H9 (cell line): Measurements from ENCODE around the gene KRT27. TPM values are rescaled to one million over a fixed set of nuclear protein-coding genes. Genes with fewer than 3 reads are reported as not detected.

Source experiments
- DNase-seq: peaks from one replicate; pipeline ENCODE4 v3.0.0-alpha.2; 2017
- H2AFZ ChIP-seq: one replicate; pipeline ENCODE4 v1.6.1; 2013; ENCODE audit warnings: mild to moderate bottlenecking, low read length, control low read depth, moderate library complexity
- H2AK5ac ChIP-seq: 2 replicates; pipeline ENCODE4 v1.6.1; 2013; ENCODE audit warnings: low read length, control low read depth, mixed read lengths; ENCODE audit not compliant: insufficient read length
- H2BK120ac ChIP-seq: one replicate; pipeline ENCODE4 v1.6.1; 2013; ENCODE audit warnings: low read depth, mild to moderate bottlenecking, low read length, control low read depth, inconsistent platforms; ENCODE audit not compliant: poor library complexity, severe bottlenecking
- H2BK12ac ChIP-seq: 2 replicates; pipeline ENCODE4 v1.6.1; 2013; ENCODE audit warnings: low read length, control low read depth, mixed read lengths, low read depth; ENCODE audit not compliant: insufficient read length
- H2BK15ac ChIP-seq: 2 replicates; pipeline ENCODE4 v1.6.1; 2013; ENCODE audit warnings: low read depth, low read length, control low read depth
- H2BK20ac ChIP-seq: one replicate; pipeline ENCODE4 v1.6.1; 2013; ENCODE audit warnings: low read depth, mild to moderate bottlenecking, low read length, control low read depth, inconsistent platforms; ENCODE audit not compliant: poor library complexity, severe bottlenecking
- H2BK5ac ChIP-seq: 2 replicates; pipeline ENCODE4 v1.6.1; 2013; ENCODE audit warnings: low read length, control low read depth, mixed read lengths; ENCODE audit not compliant: insufficient read length
- H3K14ac ChIP-seq: 2 replicates; pipeline ENCODE4 v1.6.1; 2013; ENCODE audit warnings: low read length, control low read depth; ENCODE audit not compliant: insufficient read depth
- H3K18ac ChIP-seq: 2 replicates; pipeline ENCODE4 v1.6.1; 2013; ENCODE audit warnings: low read depth, mild to moderate bottlenecking, mixed read lengths, low read length, control low read depth; ENCODE audit not compliant: insufficient read length
- H3K23ac ChIP-seq: 2 replicates; pipeline ENCODE4 v1.6.1; 2013; ENCODE audit warnings: low read length, control low read depth, mixed read lengths, low read depth; ENCODE audit not compliant: insufficient read length
- H3K23me2 ChIP-seq: 2 replicates; pipeline ENCODE4 v1.6.1; 2013; ENCODE audit warnings: low read depth, mild to moderate bottlenecking, mixed read lengths, low read length, control low read depth; ENCODE audit not compliant: insufficient read length, poor library complexity, severe bottlenecking
- H3K27ac ChIP-seq: 2 replicates; pipeline ENCODE4 v1.5.1; 2013; ENCODE audit warnings: low read length, control low read depth, mixed read lengths, low read depth; ENCODE audit not compliant: insufficient read length
- H3K27me3 ChIP-seq: 2 replicates; pipeline ENCODE4 v1.6.1; 2013; ENCODE audit warnings: low read length, control low read depth, inconsistent platforms; ENCODE audit not compliant: insufficient read depth
- H3K4ac ChIP-seq: 2 replicates; pipeline ENCODE4 v1.6.1; 2013; ENCODE audit warnings: low read depth, mild to moderate bottlenecking, control low read depth, inconsistent platforms, low read length, moderate library complexity
- H3K4me1 ChIP-seq: 2 replicates; pipeline ENCODE4 v1.6.1; 2013; ENCODE audit warnings: low read length, control low read depth, inconsistent platforms; ENCODE audit not compliant: insufficient read depth
- H3K4me2 ChIP-seq: 2 replicates; pipeline ENCODE4 v1.6.1; 2013; ENCODE audit warnings: low read length, control low read depth, mixed read lengths; ENCODE audit not compliant: insufficient read length, insufficient read depth
- H3K56ac ChIP-seq: 2 replicates; pipeline ENCODE4 v1.6.1; 2013; ENCODE audit warnings: low read depth, mild to moderate bottlenecking, mixed read lengths, low read length, control low read depth; ENCODE audit not compliant: insufficient read length
- H3K79me1 ChIP-seq: 2 replicates; pipeline ENCODE4 v1.6.1; 2013; ENCODE audit warnings: low read depth, mild to moderate bottlenecking, moderate library complexity, low read length, control low read depth, inconsistent platforms; ENCODE audit not compliant: insufficient read depth, poor library complexity, severe bottlenecking
- H3K79me2 ChIP-seq: 2 replicates; pipeline ENCODE4 v1.6.1; 2013; ENCODE audit warnings: low read length, control low read depth, inconsistent platforms; ENCODE audit not compliant: insufficient read depth
- H3K9ac ChIP-seq: 2 replicates; pipeline ENCODE4 v1.6.1; 2013; ENCODE audit warnings: low read length, control low read depth, mixed read lengths; ENCODE audit not compliant: insufficient read length; ENCODE audit errors: extremely low read depth
- H3K9me3 ChIP-seq: one replicate; pipeline ENCODE4 v1.6.1; 2013; ENCODE audit warnings: low read depth, low read length, inconsistent platforms; ENCODE audit not compliant: control insufficient read depth
- H3T11ph ChIP-seq: one replicate; pipeline ENCODE4 v1.6.1; 2013; ENCODE audit warnings: mild to moderate bottlenecking, low read length, control low read depth, inconsistent platforms
- H4K20me1 ChIP-seq: one replicate; pipeline ENCODE4 v1.6.1; 2013; ENCODE audit not compliant: control insufficient read depth, insufficient read length, insufficient read depth
- H4K5ac ChIP-seq: 2 replicates; pipeline ENCODE4 v1.6.1; 2013; ENCODE audit warnings: low read depth, mild to moderate bottlenecking, mixed read lengths, low read length, control low read depth; ENCODE audit not compliant: insufficient read length
- H4K8ac ChIP-seq: replicated peaks from 2 replicates; pipeline ENCODE4 v1.6.1; 2013; ENCODE audit warnings: low read length, control low read depth, mixed read lengths, low read depth; ENCODE audit not compliant: insufficient read length
- H4K91ac ChIP-seq: 2 replicates; pipeline ENCODE4 v1.6.1; 2013; ENCODE audit warnings: low read depth, mild to moderate bottlenecking, moderate library complexity, mixed read lengths, low read length, control low read depth; ENCODE audit not compliant: insufficient read length
- H3K27ac Mint-ChIP-seq, 3 experiments: 2 replicates in 2 of 3; 3 replicates in 1 of 3; pipeline ENCODE4 v1.8.0; 2020 to 2021; ENCODE audit warnings: mixed read lengths in 3 of 3, mild to moderate bottlenecking in 1 of 3, moderate library complexity in 1 of 3
- H3K27me3 Mint-ChIP-seq: 2 replicates; pipeline ENCODE4 v1.8.0; 2021; ENCODE audit warnings: low read depth, mild to moderate bottlenecking, moderate library complexity, mixed read lengths
- H3K36me3 Mint-ChIP-seq, 3 experiments: 2 replicates in 2 of 3; 3 replicates in 1 of 3; pipeline ENCODE4 v1.8.0; 2020 to 2021; ENCODE audit warnings: low read depth in 3 of 3, mixed read lengths in 3 of 3; ENCODE audit not compliant: insufficient read depth in 1 of 3
- H3K4me1 Mint-ChIP-seq, 2 experiments: 2 replicates each; pipeline ENCODE4 v1.8.0; 2020; ENCODE audit warnings: mixed read lengths in 2 of 2
- H3K4me3 Mint-ChIP-seq, 2 experiments: 2 replicates in 1 of 2; 3 replicates in 1 of 2; pipeline ENCODE4 v1.8.0; 2020 to 2021; ENCODE audit warnings: mild to moderate bottlenecking in 2 of 2, mixed read lengths in 2 of 2, moderate library complexity in 1 of 2
- H3K9me3 Mint-ChIP-seq, 2 experiments: 2 replicates in 1 of 2; 3 replicates in 1 of 2; pipeline ENCODE4 v1.8.0; 2020; ENCODE audit warnings: mild to moderate bottlenecking in 2 of 2, mixed read lengths in 2 of 2, moderate library complexity in 1 of 2
- WGBS: extraction: QIAGEN DNeasy Blood & Tissue Kit; methylation state at CpG from one replicate; pipeline ENCODE4 v1.1.7; 2013; ENCODE audit warnings: missing lambda C conversion rate, low lambda C conversion rate, mixed read lengths; ENCODE audit not compliant: insufficient read length; ENCODE audit errors: extremely low coverage; 5-methylcytosine and 5-hydroxymethylcytosine counted together
- total RNA-seq: library from RNA; stranded (reverse); gene quantifications from 2 replicates; pipeline ENCODE4 v1.2.1, GENCODE V29; 2021
- TF ChIP-seq, protein P1 (sequence below): fragments of 200-600 bp; sonication (generic); conservative IDR thresholded peaks from 3 replicates; pipeline ENCODE4 v1.8.0; 2021; ENCODE audit warnings: antibody characterized with exemption, mild to moderate bottlenecking

The KRT27 gene
- total RNA-seq, 1 experiment from 2014 or later = not detected

DNA sequence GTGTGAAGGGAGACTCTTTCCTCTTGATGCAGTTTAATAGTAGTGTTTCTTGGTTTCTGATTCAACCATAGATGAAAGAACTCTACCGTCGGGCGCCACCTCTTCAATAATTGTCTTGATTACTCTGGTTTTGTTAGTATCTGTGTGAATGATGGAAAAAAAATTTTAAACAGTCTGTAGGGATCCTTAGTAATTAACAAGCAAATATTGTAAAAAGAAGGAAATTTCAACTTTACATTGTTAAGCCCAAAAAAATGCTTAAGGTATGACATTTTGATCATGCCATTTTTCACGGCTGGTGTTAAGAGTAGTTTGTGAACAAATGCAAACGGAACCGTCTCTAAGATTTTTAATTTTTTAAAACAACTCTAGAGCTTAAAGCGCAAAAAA is 36.0 kb upstream of the KRT27 start:
- Histone ChIP-seq H2BK5ac (no peak overlapping the region), H3K27me3 (no peaks in the 10 kb centered on the region), H3K9ac (peak overlapping the region; percentile 19), H4K20me1 (no peaks in the 10 kb centered on the region), H2BK15ac (no peak overlapping the region), H3K79me2 (no peaks in the 10 kb centered on the region), H3K79me1 (no peaks in the 10 kb centered on the region), H3T11ph (no peak overlapping the region), H3K4me2 (peak overlapping the region; percentile 66), H3K56ac (no peak overlapping the region), H4K91ac (no peak overlapping the region), H4K5ac (no peak overlapping the region), H3K4me1 (no peaks in the 10 kb centered on the region), H4K8ac (no peak overlapping the region), H3K4ac (no peak overlapping the region), H2BK12ac (no peak overlapping the region), H3K27ac (no peak overlapping the region), H3K18ac (no peak overlapping the region), H2AFZ (no peak overlapping the region), H3K23ac (no peak overlapping the region), H3K9me3 (no peaks in the 10 kb centered on the region), H2BK120ac (no peak overlapping the region), H2BK20ac (no peak overlapping the region), H3K14ac (no peak overlapping the region), H2AK5ac (no peak overlapping the region), H3K23me2 (peaks cover 3% of the 10 kb centered on the region)
- Mint-ChIP-seq H3K4me1 (peaks cover 0 to 8% of the 10 kb centered on the region in 2 experiments; a peak in 1 of 4 replicates), H3K36me3 (peaks cover 0 to 13% (median 10%) of the 10 kb centered on the region in 3 experiments; a peak in 5 of 7 replicates), H3K27me3 (peaks cover 76% of the 10 kb centered on the region), H3K9me3 (no peaks in the 10 kb centered on the region), H3K4me3 (peak overlapping the region; percentile 78 to 81), H3K27ac (peak overlapping the region in 2 of 3 experiments; percentile 18 to 44; a peak in 3 of 7 replicates)
- TF ChIP-seq, protein P1, sequence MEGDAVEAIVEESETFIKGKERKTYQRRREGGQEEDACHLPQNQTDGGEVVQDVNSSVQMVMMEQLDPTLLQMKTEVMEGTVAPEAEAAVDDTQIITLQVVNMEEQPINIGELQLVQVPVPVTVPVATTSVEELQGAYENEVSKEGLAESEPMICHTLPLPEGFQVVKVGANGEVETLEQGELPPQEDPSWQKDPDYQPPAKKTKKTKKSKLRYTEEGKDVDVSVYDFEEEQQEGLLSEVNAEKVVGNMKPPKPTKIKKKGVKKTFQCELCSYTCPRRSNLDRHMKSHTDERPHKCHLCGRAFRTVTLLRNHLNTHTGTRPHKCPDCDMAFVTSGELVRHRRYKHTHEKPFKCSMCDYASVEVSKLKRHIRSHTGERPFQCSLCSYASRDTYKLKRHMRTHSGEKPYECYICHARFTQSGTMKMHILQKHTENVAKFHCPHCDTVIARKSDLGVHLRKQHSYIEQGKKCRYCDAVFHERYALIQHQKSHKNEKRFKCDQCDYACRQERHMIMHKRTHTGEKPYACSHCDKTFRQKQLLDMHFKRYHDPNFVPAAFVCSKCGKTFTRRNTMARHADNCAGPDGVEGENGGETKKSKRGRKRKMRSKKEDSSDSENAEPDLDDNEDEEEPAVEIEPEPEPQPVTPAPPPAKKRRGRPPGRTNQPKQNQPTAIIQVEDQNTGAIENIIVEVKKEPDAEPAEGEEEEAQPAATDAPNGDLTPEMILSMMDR = no peak
- WGBS = no CpG with 5 or more reads among the region's 7 CpGs
- DNase-seq = no peak
